Osteocyte (in vitro differentiated cells): ENCODE results near the gene CACNA1C. TPM values are rescaled to one million over a fixed set of nuclear protein-coding genes. Genes with fewer than 3 reads are reported as not detected.

Experiments
- DNase-seq: peaks from one replicate; pipeline ENCODE4 v3.0.0; 2021; ENCODE audit warnings: mixed read lengths; ENCODE audit not compliant: unreplicated experiment; ENCODE audit errors: extremely low spot score
- H3K27ac Mint-ChIP-seq: one replicate; pipeline ENCODE4 v1.8.0; 2021; ENCODE audit warnings: mild to moderate bottlenecking, mixed read lengths; ENCODE audit not compliant: unreplicated experiment
- H3K27me3 Mint-ChIP-seq: one replicate; pipeline ENCODE4 v1.8.0; 2021; ENCODE audit warnings: mixed read lengths; ENCODE audit not compliant: unreplicated experiment
- H3K36me3 Mint-ChIP-seq: one replicate; pipeline ENCODE4 v1.8.0; 2021; ENCODE audit warnings: mixed read lengths; ENCODE audit not compliant: unreplicated experiment
- H3K4me1 Mint-ChIP-seq: one replicate; pipeline ENCODE4 v1.8.0; 2021; ENCODE audit warnings: mixed read lengths; ENCODE audit not compliant: unreplicated experiment
- H3K4me3 Mint-ChIP-seq: one replicate; pipeline ENCODE4 v1.8.0; 2021; ENCODE audit warnings: mild to moderate bottlenecking, moderate library complexity, mixed read lengths; ENCODE audit not compliant: unreplicated experiment
- H3K9me3 Mint-ChIP-seq: one replicate; pipeline ENCODE4 v1.8.0; 2021; ENCODE audit warnings: mixed read lengths; ENCODE audit not compliant: unreplicated experiment
- total RNA-seq: library from RNA; stranded (reverse); gene quantifications from 2 replicates; pipeline ENCODE4 v1.2.1, GENCODE V29; 2021
- TF ChIP-seq, protein P1 (sequence below): fragments of 200-600 bp; sonication (generic); IDR thresholded peaks from 2 replicates; pipeline ENCODE4 v1.5.0; 2021; ENCODE audit warnings: antibody characterized with exemption, mild to moderate bottlenecking, moderate library complexity

Gene CACNA1C
- total RNA-seq, 1 donor from 2014 or later, result 67.4 TPM

DNA sequence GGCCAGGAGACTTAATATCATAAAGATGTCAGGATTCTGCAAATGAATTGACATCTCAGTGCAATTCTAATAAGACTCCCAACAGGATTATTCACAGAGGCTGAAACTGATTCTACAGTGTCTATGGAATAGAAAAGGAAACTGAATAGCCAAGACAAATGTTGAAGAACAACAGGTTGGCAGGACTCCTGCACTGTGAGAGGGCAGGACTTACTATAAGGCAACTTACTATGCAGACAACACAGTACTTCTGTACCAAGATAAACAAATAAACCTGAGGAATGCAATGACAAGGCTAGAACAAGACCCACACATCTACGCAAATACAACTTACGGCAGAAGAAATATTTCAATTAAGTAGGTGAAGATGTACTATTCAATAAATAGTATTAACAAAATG is 609.7 kb downstream of the CACNA1C start:
- H3K4me3 Mint-ChIP-seq, result no peak overlapping the region
- TF ChIP-seq, protein P1, sequence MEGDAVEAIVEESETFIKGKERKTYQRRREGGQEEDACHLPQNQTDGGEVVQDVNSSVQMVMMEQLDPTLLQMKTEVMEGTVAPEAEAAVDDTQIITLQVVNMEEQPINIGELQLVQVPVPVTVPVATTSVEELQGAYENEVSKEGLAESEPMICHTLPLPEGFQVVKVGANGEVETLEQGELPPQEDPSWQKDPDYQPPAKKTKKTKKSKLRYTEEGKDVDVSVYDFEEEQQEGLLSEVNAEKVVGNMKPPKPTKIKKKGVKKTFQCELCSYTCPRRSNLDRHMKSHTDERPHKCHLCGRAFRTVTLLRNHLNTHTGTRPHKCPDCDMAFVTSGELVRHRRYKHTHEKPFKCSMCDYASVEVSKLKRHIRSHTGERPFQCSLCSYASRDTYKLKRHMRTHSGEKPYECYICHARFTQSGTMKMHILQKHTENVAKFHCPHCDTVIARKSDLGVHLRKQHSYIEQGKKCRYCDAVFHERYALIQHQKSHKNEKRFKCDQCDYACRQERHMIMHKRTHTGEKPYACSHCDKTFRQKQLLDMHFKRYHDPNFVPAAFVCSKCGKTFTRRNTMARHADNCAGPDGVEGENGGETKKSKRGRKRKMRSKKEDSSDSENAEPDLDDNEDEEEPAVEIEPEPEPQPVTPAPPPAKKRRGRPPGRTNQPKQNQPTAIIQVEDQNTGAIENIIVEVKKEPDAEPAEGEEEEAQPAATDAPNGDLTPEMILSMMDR, result no peak
- peaks cover 61% of the 10 kb centered on the region for H3K36me3 Mint-ChIP-seq
- no peak for DNase-seq
- H3K9me3 Mint-ChIP-seq, result no peaks in the 10 kb centered on the region
- H3K27me3 Mint-ChIP-seq, result no peaks in the 10 kb centered on the region
- H3K4me1 Mint-ChIP-seq, result no peaks in the 10 kb centered on the region
- no peak overlapping the region for H3K27ac Mint-ChIP-seq

- peaks cover 67% of the 10 kb centered on the region for H3K36me3 Mint-ChIP-seq
- peak; percentile 80 for DNase-seq
- H3K27ac Mint-ChIP-seq, result no peak overlapping the region
- no peaks in the 10 kb centered on the region for H3K9me3 Mint-ChIP-seq
- H3K4me3 Mint-ChIP-seq, result no peak overlapping the region
- H3K27me3 Mint-ChIP-seq, result no peaks in the 10 kb centered on the region
- TF ChIP-seq, protein P1, result no peak
- no peaks in the 10 kb centered on the region for H3K4me1 Mint-ChIP-seq
These were observed 612.2 kb downstream of the CACNA1C start for GRCh38 chr12:2664721-2665577.

GRCh38 chr12:2666411-2666810 is 613.6 kb downstream of the CACNA1C start:
- no peaks in the 10 kb centered on the region for H3K9me3 Mint-ChIP-seq
- H3K27ac Mint-ChIP-seq, result no peak overlapping the region
- peak; percentile 49 for DNase-seq
- H3K36me3 Mint-ChIP-seq, result peaks cover 75% of the 10 kb centered on the region
- no peak overlapping the region for H3K4me3 Mint-ChIP-seq
- H3K27me3 Mint-ChIP-seq, result no peaks in the 10 kb centered on the region
- TF ChIP-seq, protein P1, result no peak
- H3K4me1 Mint-ChIP-seq, result no peaks in the 10 kb centered on the region

GRCh38 chr12:2666846-2667245 is 614.1 kb downstream of the CACNA1C start:
- H3K27me3 Mint-ChIP-seq, result no peaks in the 10 kb centered on the region
- no peak overlapping the region for H3K4me3 Mint-ChIP-seq
- H3K4me1 Mint-ChIP-seq, result no peaks in the 10 kb centered on the region
- peaks cover 74% of the 10 kb centered on the region for H3K36me3 Mint-ChIP-seq
- peak; percentile 54 for DNase-seq
- no peaks in the 10 kb centered on the region for H3K9me3 Mint-ChIP-seq
- TF ChIP-seq, protein P1, result no peak
- H3K27ac Mint-ChIP-seq, result no peak overlapping the region

DNA sequence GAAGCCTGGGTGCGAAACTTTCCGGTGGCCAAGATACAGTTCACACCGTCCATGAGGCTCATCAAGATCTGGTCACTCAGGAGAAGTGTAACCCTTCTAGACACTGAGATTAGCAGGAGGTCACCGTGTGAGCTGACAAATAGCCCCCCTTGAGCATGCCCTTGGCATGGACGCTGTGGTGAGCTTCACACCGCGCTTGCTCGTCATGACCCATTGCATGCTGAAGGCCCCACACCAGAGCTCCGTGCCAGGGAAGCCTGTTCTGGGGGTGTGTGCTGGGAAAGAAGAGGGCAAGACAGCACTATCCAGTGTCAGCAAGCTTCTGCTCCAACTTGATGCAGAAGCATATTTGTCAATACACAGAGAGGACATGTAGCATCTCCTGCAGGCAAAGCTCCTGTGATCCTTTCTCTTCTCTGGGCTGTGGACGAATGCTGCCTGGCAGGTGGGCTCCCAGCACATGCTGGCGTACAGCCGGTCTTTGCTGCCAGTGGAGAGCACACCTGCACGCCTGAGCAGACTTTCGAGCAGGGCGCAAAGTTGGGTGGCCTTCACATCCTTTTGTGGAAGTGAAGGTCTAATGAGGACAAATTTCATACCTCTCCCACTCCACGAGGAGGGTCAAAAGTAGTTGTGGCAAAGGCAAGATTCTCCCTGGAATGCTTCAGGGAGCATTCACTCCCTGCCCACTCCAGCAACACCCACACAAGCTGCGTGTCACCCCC is 615.1 kb downstream of the CACNA1C start:
- Mint-ChIP-seq H3K27ac (no peak overlapping the region), H3K4me1 (no peaks in the 10 kb centered on the region), H3K36me3 (peaks cover 70% of the 10 kb centered on the region), H3K27me3 (no peaks in the 10 kb centered on the region), H3K9me3 (no peaks in the 10 kb centered on the region), H3K4me3 (no peak overlapping the region)
- DNase-seq, result peak; percentile 68
- TF ChIP-seq, protein P1, result no peak
